Esophagus squamous epithelium (tissue), 4 donors: ENCODE results near the gene HILPDA.

Experiments
- POLR2A ChIP-seq, 4 donors: fragments of 450-650 bp; IDR thresholded peaks; one replicate each; pipeline ENCODE4 v1.6.1; 2017; ENCODE audit warnings: antibody characterized with exemption in 4 of 4, mild to moderate bottlenecking in 4 of 4, moderate library complexity in 3 of 4
- TF ChIP-seq, protein P1 (sequence below), 6 experiments: fragments of 450-650 bp in 4 of 6; fragments of 200-600 bp in 2 of 6; sonication (generic) in 2 of 6; IDR thresholded peaks; one replicate each; pipeline ENCODE4 v1.5.1; 2016 to 2019; ENCODE audit warnings: antibody characterized with exemption in 6 of 6, mild to moderate bottlenecking in 4 of 6, moderate library complexity in 4 of 6

- TF ChIP-seq, protein P1, sequence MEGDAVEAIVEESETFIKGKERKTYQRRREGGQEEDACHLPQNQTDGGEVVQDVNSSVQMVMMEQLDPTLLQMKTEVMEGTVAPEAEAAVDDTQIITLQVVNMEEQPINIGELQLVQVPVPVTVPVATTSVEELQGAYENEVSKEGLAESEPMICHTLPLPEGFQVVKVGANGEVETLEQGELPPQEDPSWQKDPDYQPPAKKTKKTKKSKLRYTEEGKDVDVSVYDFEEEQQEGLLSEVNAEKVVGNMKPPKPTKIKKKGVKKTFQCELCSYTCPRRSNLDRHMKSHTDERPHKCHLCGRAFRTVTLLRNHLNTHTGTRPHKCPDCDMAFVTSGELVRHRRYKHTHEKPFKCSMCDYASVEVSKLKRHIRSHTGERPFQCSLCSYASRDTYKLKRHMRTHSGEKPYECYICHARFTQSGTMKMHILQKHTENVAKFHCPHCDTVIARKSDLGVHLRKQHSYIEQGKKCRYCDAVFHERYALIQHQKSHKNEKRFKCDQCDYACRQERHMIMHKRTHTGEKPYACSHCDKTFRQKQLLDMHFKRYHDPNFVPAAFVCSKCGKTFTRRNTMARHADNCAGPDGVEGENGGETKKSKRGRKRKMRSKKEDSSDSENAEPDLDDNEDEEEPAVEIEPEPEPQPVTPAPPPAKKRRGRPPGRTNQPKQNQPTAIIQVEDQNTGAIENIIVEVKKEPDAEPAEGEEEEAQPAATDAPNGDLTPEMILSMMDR (IDR thresholded peaks at IDR 0.05) = no peak
- TF ChIP-seq POLR2A (IDR thresholded peaks at IDR 0.05) = no peak
Observed at GRCh38 chr7:128420773-128421172, 34.9 kb upstream of the HILPDA start.
